RWPE1 (cell line): ENCODE data around the gene SHBG.

Source experiments
- CTCF ChIA-PET: fragments of 350-600 bp; sonication (Branson Sonifier 250); formaldehyde crosslinking; extraction: SDS; loops from one replicate; lab custom pipeline; 2021; lab: Yijun Ruan, JAX
- POLR2A ChIA-PET: fragments of 400-600 bp; formaldehyde crosslinking; extraction: SDS; loops from one replicate; lab custom pipeline; 2020; ENCODE audit warnings: antibody characterized with exemption; ENCODE audit not compliant: low non-redundant PET; lab: Yijun Ruan, JAX
- DNase-seq: peaks from one replicate; pipeline ENCODE4 v3.0.0; 2012; ENCODE audit warnings: low spot score
- H3K27ac ChIP-seq: fragments of 450-650 bp; 2 replicates; pipeline ENCODE4 v1.5.1; 2017
- TF ChIP-seq, protein P1 (sequence below): fragments of 450-650 bp; conservative IDR thresholded peaks from 2 replicates; pipeline ENCODE4 v1.5.1; 2017; ENCODE audit warnings: low read depth, mild to moderate bottlenecking

The SHBG gene

DNA sequence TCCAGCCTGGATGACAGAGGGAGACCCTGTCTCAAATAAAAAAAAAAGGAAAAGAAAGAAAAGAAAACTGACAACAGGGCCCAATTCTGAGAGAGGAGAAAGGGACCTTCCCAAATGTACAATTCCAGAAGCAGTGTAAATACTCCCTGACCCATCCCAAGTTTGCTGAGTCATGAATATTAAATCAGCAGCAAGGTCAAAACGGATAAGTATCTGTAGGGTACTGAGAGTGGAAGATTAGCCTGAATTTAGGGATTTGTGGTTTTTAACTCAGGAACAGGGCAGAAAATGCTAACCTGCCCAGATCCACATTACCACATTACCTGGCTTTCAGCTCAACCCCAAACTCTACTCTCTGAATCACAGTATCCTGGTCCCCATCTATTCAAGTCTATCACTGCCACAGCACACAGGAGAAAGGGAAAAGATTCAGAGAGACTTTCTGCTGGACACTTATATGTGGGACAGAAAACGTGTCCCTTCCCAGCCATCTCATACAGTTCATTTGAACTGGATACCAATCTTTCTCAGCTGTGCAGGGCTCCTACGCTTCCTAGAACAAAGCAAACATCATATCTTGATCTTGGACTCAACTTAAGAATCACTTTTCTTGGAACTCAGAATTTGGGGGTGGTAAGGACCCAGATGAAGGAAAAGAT is 18.2 kb upstream of the SHBG start:
- no peak for DNase-seq
- no peak overlapping the region for H3K27ac ChIP-seq
- POLR2A ChIA-PET = no interaction called here
- CTCF ChIA-PET = interaction anchor here (0.6 to 1.1 kb wide), 2 partner anchors 20 to 37 kb away, joined by 3 to 4 read pairs; no protein-coding TSS in a partner anchor
- TF ChIP-seq, protein P1, sequence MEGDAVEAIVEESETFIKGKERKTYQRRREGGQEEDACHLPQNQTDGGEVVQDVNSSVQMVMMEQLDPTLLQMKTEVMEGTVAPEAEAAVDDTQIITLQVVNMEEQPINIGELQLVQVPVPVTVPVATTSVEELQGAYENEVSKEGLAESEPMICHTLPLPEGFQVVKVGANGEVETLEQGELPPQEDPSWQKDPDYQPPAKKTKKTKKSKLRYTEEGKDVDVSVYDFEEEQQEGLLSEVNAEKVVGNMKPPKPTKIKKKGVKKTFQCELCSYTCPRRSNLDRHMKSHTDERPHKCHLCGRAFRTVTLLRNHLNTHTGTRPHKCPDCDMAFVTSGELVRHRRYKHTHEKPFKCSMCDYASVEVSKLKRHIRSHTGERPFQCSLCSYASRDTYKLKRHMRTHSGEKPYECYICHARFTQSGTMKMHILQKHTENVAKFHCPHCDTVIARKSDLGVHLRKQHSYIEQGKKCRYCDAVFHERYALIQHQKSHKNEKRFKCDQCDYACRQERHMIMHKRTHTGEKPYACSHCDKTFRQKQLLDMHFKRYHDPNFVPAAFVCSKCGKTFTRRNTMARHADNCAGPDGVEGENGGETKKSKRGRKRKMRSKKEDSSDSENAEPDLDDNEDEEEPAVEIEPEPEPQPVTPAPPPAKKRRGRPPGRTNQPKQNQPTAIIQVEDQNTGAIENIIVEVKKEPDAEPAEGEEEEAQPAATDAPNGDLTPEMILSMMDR = no peak

DNA sequence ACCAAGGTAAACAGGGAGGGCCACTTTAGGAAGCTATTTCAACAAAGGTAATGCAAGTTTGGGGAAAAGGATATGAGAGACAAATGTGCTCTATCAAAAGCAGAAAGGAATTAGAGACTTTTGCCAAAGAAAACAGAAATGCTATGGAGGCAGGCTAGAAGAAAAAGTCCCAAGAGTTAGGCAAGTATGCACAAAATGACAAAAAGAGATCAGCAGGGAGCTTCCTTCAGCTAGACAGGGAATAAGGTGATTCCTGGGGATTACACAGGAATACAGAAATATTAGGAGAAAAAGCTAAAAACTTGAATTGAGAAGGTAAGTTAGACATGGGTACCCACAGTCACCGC is 17.7 kb upstream of the SHBG start:
- DNase-seq = no peak
- no peak overlapping the region for H3K27ac ChIP-seq
- TF ChIP-seq, protein P1 = no peak
- CTCF ChIA-PET = interaction anchor here (1.1 kb wide), 1 partner anchor 20 kb away, joined by 3 read pairs; no protein-coding TSS in a partner anchor
- POLR2A ChIA-PET = no interaction called here

DNA sequence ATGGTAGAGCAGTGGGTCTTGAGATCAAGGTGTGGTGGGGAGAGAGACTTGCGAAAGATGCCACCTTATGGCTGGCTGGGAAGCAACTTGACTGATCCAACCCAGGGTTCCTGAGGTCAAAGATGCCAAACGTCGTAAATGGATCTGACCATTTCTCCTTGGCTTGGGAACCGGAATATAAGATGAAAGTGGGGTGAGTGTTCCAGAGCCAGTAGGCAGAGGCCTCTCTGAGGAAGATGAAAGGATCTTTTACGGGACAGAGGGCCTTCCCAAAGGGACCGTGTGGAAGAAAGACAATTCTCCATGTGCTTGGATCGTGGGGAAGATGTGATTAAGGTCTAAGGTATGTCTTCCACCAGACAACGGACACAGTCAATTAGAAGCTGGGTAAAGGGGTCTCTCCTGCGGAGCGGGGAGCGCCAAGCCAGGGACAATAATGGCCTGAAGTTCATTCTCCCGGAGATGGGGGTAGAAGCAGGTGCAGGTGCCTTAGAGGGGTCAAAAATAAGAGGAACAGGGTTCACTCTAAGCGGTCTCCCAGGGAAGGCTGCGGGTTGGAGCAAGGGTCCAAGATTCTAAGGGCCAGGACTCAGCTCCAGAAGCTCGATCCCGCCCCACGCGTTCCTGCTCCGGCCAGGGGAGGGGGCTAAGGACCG is 16.0 kb upstream of the SHBG start:
- TF ChIP-seq, protein P1 = no peak
- H3K27ac ChIP-seq = peak overlapping the region; percentile 96
- peak; percentile 43 for DNase-seq
- ChIA-PET CTCF (interaction anchor here (1.1 to 1.6 kb wide), 2 partner anchors 27 to 73 kb away, joined by 4 to 6 read pairs; partner anchors contain the start of gene TP53), POLR2A (no interaction called here)

DNA sequence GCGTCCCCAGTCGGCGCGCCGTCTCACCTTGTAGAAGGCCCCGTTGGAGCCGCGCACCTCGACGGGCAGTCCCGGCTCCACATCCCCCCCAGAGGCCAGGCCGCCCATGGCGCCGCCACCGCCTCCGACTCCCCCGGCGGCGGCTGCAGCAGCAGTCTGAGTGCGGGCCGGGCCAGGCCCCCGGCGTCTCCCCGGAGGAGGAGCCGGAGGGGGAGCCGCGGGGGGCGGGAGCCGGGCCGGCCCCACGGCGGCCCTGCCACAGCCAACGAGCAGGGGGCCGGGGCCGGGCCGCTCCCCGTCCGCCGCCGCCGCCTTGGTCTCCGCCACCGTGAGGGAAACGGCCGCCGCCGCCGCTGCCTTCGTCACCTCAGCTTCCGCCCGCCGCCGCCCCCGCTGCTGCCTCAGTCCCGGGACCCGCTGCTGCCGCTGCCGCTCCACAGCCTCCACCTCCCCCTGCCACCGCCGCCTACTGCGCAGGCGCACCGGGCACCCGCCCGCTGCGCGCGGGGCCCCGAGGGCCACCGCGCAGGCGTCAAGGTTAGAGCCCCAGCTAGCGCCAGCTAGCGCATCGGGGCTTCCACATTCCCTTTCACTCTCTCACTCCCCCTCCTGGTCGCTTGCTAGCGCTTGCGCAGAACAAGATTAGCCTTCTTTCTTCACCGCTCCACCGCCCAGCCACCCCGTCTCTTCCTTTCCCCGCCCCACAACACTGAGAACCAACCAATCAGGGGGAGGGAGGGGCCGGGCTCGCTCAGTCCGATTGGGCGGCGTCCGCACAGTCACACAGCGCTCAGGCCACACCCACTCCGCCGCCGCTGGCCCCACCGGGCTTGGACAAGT is 15.3 kb upstream of the SHBG start, which contains the start of gene FXR2:
Gene FXR2 (minus strand): TSS at position 473 of the 840 bp plus-strand sequence. CDS start 365 bp downstream, at position 108.
- DNase-seq = peak; percentile 100
- CTCF ChIA-PET = interaction anchor here (0.6 to 1.6 kb wide), 6 partner anchors 12 to 355 kb away, joined by 3 to 8 read pairs (median 4); partner anchors contain the start of gene TP53
- H3K27ac ChIP-seq = peak within 1 kb of the TSS; percentile 96
- POLR2A ChIA-PET = interaction anchor here (0.6 to 0.7 kb wide), 2 partner anchors 13 to 73 kb away, joined by 3 read pairs; partner anchors contain the start of genes SAT2 and TP53
- TF ChIP-seq, protein P1 = peak; percentile 69

DNA sequence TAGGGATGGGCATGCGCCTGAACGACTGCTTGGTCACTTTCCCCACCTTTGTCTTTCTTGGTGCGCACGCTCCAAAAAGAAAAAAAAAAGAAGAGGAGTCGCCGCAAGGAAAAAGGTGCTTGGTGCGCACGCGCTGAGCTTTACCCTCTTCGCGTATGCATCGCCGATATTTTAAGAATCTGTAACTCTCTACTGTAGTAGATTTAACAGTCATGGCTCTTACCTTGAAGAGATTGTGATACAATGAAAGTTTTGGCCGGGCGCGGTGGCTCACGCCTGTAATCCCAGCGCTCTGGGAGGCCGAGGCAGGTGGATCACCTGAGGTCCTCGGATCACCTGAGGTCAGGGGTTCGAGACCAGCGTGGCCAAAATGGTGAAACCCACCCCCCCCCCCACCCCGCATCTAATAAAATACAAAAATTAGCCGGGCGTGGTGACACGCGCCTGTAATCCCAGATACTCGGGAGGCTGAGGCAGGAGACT is 14.6 kb upstream of the SHBG start:
- POLR2A ChIA-PET = interaction anchor here (0.6 to 0.7 kb wide), 2 partner anchors 13 to 70 kb away, joined by 3 to 5 read pairs; partner anchors contain the start of gene SAT2
- CTCF ChIA-PET = interaction anchor here (0.6 to 1.6 kb wide), 8 partner anchors 11 to 356 kb away, joined by 3 to 9 read pairs (median 4); partner anchors contain the start of gene TP53

More for the DNA sequence above, 14.6 kb upstream of the SHBG start:
- TF ChIP-seq, protein P1 = no peak
- DNase-seq = no peak
- H3K27ac ChIP-seq = peak overlapping the region; percentile 96
